ENCODE measurements around the gene ROBO1. TPM values are rescaled to one million over a fixed set of nuclear protein-coding genes. Genes with fewer than 3 reads are reported as not detected.

Gene ROBO1
- total RNA-seq, 1 donor from 2014 or later: 78.0 TPM

- TF ChIP-seq CTCF (IDR thresholded peaks at IDR 0.05; ENCODE audit: unreplicated experiment): no peak
- Mint-ChIP-seq H3K4me1 (ENCODE audit: low read depth) (no peaks in the 10 kb centered on the region), H3K36me3 (ENCODE audit: insufficient read depth) (peaks cover 12% of the 10 kb centered on the region), H3K4me3 (ENCODE audit: low read depth) (no peak overlapping the region), H3K27ac (no peak overlapping the region), H3K9me3 (ENCODE audit: low read depth) (peaks cover 21% of the 10 kb centered on the region), H3K27me3 (no peaks in the 10 kb centered on the region)
- DNase-seq (ENCODE audit: low spot score, unreplicated experiment): no peak
Measured at GRCh38 chr3:78781351-78781750, 986.4 kb downstream of the ROBO1 start.

GRCh38 chr3:78765671-78766485 lies 1001.9 kb downstream of the ROBO1 start:
- Mint-ChIP-seq H3K36me3 (ENCODE audit: insufficient read depth) (peaks cover 6% of the 10 kb centered on the region), H3K4me1 (ENCODE audit: low read depth) (no peaks in the 10 kb centered on the region), H3K9me3 (ENCODE audit: low read depth) (peaks cover 23% of the 10 kb centered on the region), H3K4me3 (ENCODE audit: low read depth) (no peak overlapping the region), H3K27ac (peak overlapping the region; percentile 37), H3K27me3 (no peaks in the 10 kb centered on the region)
- no peak for DNase-seq (ENCODE audit: low spot score, unreplicated experiment)
- TF ChIP-seq CTCF (IDR thresholded peaks at IDR 0.05; ENCODE audit: unreplicated experiment): no peak

GRCh38 chr3:78764634-78765033 lies 1003.2 kb downstream of the ROBO1 start:
- H3K36me3 Mint-ChIP-seq (ENCODE audit: insufficient read depth): peaks cover 6% of the 10 kb centered on the region
- H3K27ac Mint-ChIP-seq: no peak overlapping the region
- no peak overlapping the region for H3K4me3 Mint-ChIP-seq (ENCODE audit: low read depth)
- DNase-seq (ENCODE audit: low spot score, unreplicated experiment): no peak
- H3K9me3 Mint-ChIP-seq (ENCODE audit: low read depth): peaks cover 16% of the 10 kb centered on the region
- no peaks in the 10 kb centered on the region for H3K27me3 Mint-ChIP-seq
- no peaks in the 10 kb centered on the region for H3K4me1 Mint-ChIP-seq (ENCODE audit: low read depth)
- TF ChIP-seq CTCF (IDR thresholded peaks at IDR 0.05; ENCODE audit: unreplicated experiment): no peak

DNA sequence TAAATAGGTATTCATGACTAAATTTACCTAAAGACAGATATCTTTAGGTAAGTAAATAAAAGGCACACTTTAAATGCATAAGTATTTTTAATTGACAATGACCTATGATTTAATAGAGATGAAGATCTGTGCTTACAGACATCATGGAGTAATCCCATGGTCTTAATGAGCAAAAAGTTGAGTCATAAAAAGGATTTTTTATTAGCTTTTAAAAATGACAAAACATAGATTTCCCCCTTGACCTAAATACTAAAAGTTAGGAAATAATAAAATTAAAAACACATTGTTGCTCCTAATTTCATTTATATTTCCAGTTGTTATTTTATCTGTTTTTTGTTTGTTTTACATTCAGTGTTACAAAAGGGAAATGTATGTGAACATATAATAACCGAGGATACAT lies 1005.7 kb downstream of the ROBO1 start:
- H3K4me3 Mint-ChIP-seq (ENCODE audit: low read depth): no peak overlapping the region
- H3K4me1 Mint-ChIP-seq (ENCODE audit: low read depth): peaks cover 5% of the 10 kb centered on the region
- no peaks in the 10 kb centered on the region for H3K27me3 Mint-ChIP-seq
- peaks cover 4% of the 10 kb centered on the region for H3K9me3 Mint-ChIP-seq (ENCODE audit: low read depth)
- no peaks in the 10 kb centered on the region for H3K36me3 Mint-ChIP-seq (ENCODE audit: insufficient read depth)
- TF ChIP-seq CTCF (IDR thresholded peaks at IDR 0.05; ENCODE audit: unreplicated experiment): no peak
- H3K27ac Mint-ChIP-seq: no peak overlapping the region
- no peak for DNase-seq (ENCODE audit: low spot score, unreplicated experiment)

GRCh38 chr3:78761126-78761525 lies 1006.7 kb downstream of the ROBO1 start:
- H3K27me3 Mint-ChIP-seq: no peaks in the 10 kb centered on the region
- no peak for DNase-seq (ENCODE audit: low spot score, unreplicated experiment)
- H3K9me3 Mint-ChIP-seq (ENCODE audit: low read depth): peaks cover 4% of the 10 kb centered on the region
- H3K4me1 Mint-ChIP-seq (ENCODE audit: low read depth): peaks cover 5% of the 10 kb centered on the region
- H3K36me3 Mint-ChIP-seq (ENCODE audit: insufficient read depth): no peaks in the 10 kb centered on the region
- no peak overlapping the region for H3K4me3 Mint-ChIP-seq (ENCODE audit: low read depth)
- no peak for TF ChIP-seq CTCF (IDR thresholded peaks at IDR 0.05; ENCODE audit: unreplicated experiment)
- no peak overlapping the region for H3K27ac Mint-ChIP-seq
